Dendritic cell treated with granulocyte-macrophage colony-stimulating factor and Interleukin-4, amounts not matched to agents 40 ng/mL and 50 ng/mL, for 4 days (primary cell): ENCODE data around the gene FRY.
A peak's percentile ranks its signal among the peaks of the same experiment; 100 is the strongest.

ENCODE experiments used
- H3K27ac Mint-ChIP-seq: one replicate; pipeline ENCODE4 v1.8.0; 2022; ENCODE audit warnings: mild to moderate bottlenecking, mixed read lengths
- H3K27me3 Mint-ChIP-seq: one replicate; pipeline ENCODE4 v1.8.0; 2022; ENCODE audit warnings: mild to moderate bottlenecking, mixed read lengths
- H3K36me3 Mint-ChIP-seq: one replicate; pipeline ENCODE4 v1.8.0; 2022; ENCODE audit warnings: low read depth, mixed read lengths
- H3K4me1 Mint-ChIP-seq: one replicate; pipeline ENCODE4 v1.8.0; 2022; ENCODE audit warnings: low read depth, mixed read lengths
- H3K4me3 Mint-ChIP-seq: one replicate; pipeline ENCODE4 v1.8.0; 2022; ENCODE audit warnings: mild to moderate bottlenecking, moderate library complexity, mixed read lengths
- H3K9me3 Mint-ChIP-seq: one replicate; pipeline ENCODE4 v1.8.0; 2022; ENCODE audit warnings: mixed read lengths
- intact Hi-C: fragments of 100-400 bp; cut with micrococcal nuclease; formaldehyde crosslinking; loops from one replicate; pipeline ENCODE4 v1.15.0; 2022

Gene FRY

GRCh38 chr13:32023698-32024097 lies 7.9 kb upstream of the FRY start:
- Mint-ChIP-seq H3K4me1 (peaks cover 5% of the 10 kb centered on the region), H3K4me3 (no peak overlapping the region), H3K27ac (no peak overlapping the region), H3K9me3 (no peaks in the 10 kb centered on the region), H3K27me3 (no peaks in the 10 kb centered on the region), H3K36me3 (no peaks in the 10 kb centered on the region)
- intact Hi-C loops: no loop called here

GRCh38 chr13:32024750-32025149 lies 6.8 kb upstream of the FRY start:
- Mint-ChIP-seq H3K4me1 (peaks cover 5% of the 10 kb centered on the region), H3K4me3 (no peak overlapping the region), H3K9me3 (no peaks in the 10 kb centered on the region), H3K36me3 (no peaks in the 10 kb centered on the region), H3K27ac (no peak overlapping the region), H3K27me3 (no peaks in the 10 kb centered on the region)
- intact Hi-C loops: no loop called here

GRCh38 chr13:32025730-32026129 lies 5.8 kb upstream of the FRY start:
- Mint-ChIP-seq H3K27me3 (no peaks in the 10 kb centered on the region), H3K4me1 (peaks cover 8% of the 10 kb centered on the region), H3K9me3 (no peaks in the 10 kb centered on the region)

GRCh38 chr13:32026623-32027022 lies 5.0 kb upstream of the FRY start:
- intact Hi-C loops: no loop called here
- no peaks in the 10 kb centered on the region for H3K27me3 Mint-ChIP-seq
- peaks cover 6% of the 10 kb centered on the region for H3K36me3 Mint-ChIP-seq
- H3K27ac Mint-ChIP-seq: no peak overlapping the region
- no peak overlapping the region for H3K4me3 Mint-ChIP-seq
- H3K4me1 Mint-ChIP-seq: peaks cover 14% of the 10 kb centered on the region
- H3K9me3 Mint-ChIP-seq: no peaks in the 10 kb centered on the region

More at GRCh38 chr13:32025730-32026129, 5.8 kb upstream of the FRY start:
- no peak overlapping the region for H3K4me3 Mint-ChIP-seq
- H3K36me3 Mint-ChIP-seq: no peaks in the 10 kb centered on the region
- no peak overlapping the region for H3K27ac Mint-ChIP-seq
- intact Hi-C loops: no loop called here

- peaks cover 20% of the 10 kb centered on the region for H3K4me1 Mint-ChIP-seq
- no peak overlapping the region for H3K4me3 Mint-ChIP-seq
- H3K9me3 Mint-ChIP-seq: no peaks in the 10 kb centered on the region
- intact Hi-C loops: no loop called here
- no peaks in the 10 kb centered on the region for H3K27me3 Mint-ChIP-seq
- H3K36me3 Mint-ChIP-seq: peaks cover 6% of the 10 kb centered on the region
- H3K27ac Mint-ChIP-seq: no peak overlapping the region
These were observed 2.9 kb upstream of the FRY start for GRCh38 chr13:32028711-32029110.

GRCh38 chr13:32029684-32030083 lies 1.9 kb upstream of the FRY start:
- H3K27ac Mint-ChIP-seq: no peak overlapping the region

GRCh38 chr13:32031815-32032370 lies 319 bp downstream of the FRY start:
- Mint-ChIP-seq H3K4me1 (peaks cover 47% of the 10 kb centered on the region), H3K9me3 (no peaks in the 10 kb centered on the region), H3K36me3 (peaks cover 6% of the 10 kb centered on the region), H3K4me3 (peak overlapping the region; percentile 96), H3K27ac (peak overlapping the region; percentile 91), H3K27me3 (no peaks in the 10 kb centered on the region)
- intact Hi-C loops: loop anchor here (10.0 kb wide), 1 partner anchor 283 kb away; the partner anchor contains the start of genes BRCA2 and ZAR1L

More at GRCh38 chr13:32029684-32030083, 1.9 kb upstream of the FRY start:
- H3K9me3 Mint-ChIP-seq: no peaks in the 10 kb centered on the region
- H3K4me3 Mint-ChIP-seq: no peak overlapping the region
- peaks cover 6% of the 10 kb centered on the region for H3K36me3 Mint-ChIP-seq
- peaks cover 30% of the 10 kb centered on the region for H3K4me1 Mint-ChIP-seq
- H3K27me3 Mint-ChIP-seq: no peaks in the 10 kb centered on the region
- intact Hi-C loops: loop anchor here (10.0 kb wide), 1 partner anchor 285 kb away; the partner anchor contains the start of genes BRCA2 and ZAR1L

GRCh38 chr13:32032759-32033158 lies 1.2 kb downstream of the FRY start:
- no peak overlapping the region for H3K4me3 Mint-ChIP-seq
- peaks cover 6% of the 10 kb centered on the region for H3K36me3 Mint-ChIP-seq
- intact Hi-C loops: loop anchor here (10.0 kb wide), 1 partner anchor 282 kb away; the partner anchor contains the start of genes BRCA2 and ZAR1L

GRCh38 chr13:32033744-32034143 lies 2.2 kb downstream of the FRY start:
- H3K4me3 Mint-ChIP-seq: no peak overlapping the region
- peaks cover 6% of the 10 kb centered on the region for H3K36me3 Mint-ChIP-seq
- H3K27ac Mint-ChIP-seq: no peak overlapping the region
- no peaks in the 10 kb centered on the region for H3K27me3 Mint-ChIP-seq
- intact Hi-C loops: loop anchor here (10.0 kb wide), 1 partner anchor 281 kb away; the partner anchor contains the start of genes BRCA2 and ZAR1L
- H3K9me3 Mint-ChIP-seq: no peaks in the 10 kb centered on the region
- peaks cover 53% of the 10 kb centered on the region for H3K4me1 Mint-ChIP-seq

More at GRCh38 chr13:32032759-32033158, 1.2 kb downstream of the FRY start:
- Mint-ChIP-seq H3K27me3 (no peaks in the 10 kb centered on the region), H3K4me1 (peaks cover 53% of the 10 kb centered on the region), H3K9me3 (no peaks in the 10 kb centered on the region), H3K27ac (no peak overlapping the region)

GRCh38 chr13:32035716-32036115 lies 4.1 kb downstream of the FRY start:
- intact Hi-C loops: loop anchor here (10.0 kb wide), 1 partner anchor 279 kb away; the partner anchor contains the start of genes BRCA2 and ZAR1L
- no peak overlapping the region for H3K4me3 Mint-ChIP-seq
- H3K36me3 Mint-ChIP-seq: peaks cover 6% of the 10 kb centered on the region
- peak overlapping the region; percentile 79 for H3K27ac Mint-ChIP-seq
- no peaks in the 10 kb centered on the region for H3K9me3 Mint-ChIP-seq
- H3K4me1 Mint-ChIP-seq: peaks cover 50% of the 10 kb centered on the region
- H3K27me3 Mint-ChIP-seq: no peaks in the 10 kb centered on the region

GRCh38 chr13:32036126-32036695 lies 4.6 kb downstream of the FRY start:
- Mint-ChIP-seq H3K9me3 (no peaks in the 10 kb centered on the region), H3K36me3 (peaks cover 2% of the 10 kb centered on the region), H3K27me3 (no peaks in the 10 kb centered on the region), H3K27ac (peak overlapping the region; percentile 79), H3K4me1 (peaks cover 48% of the 10 kb centered on the region), H3K4me3 (peak overlapping the region; percentile 50)
- intact Hi-C loops: loop anchor here (10.0 kb wide), 1 partner anchor 279 kb away; the partner anchor contains the start of genes BRCA2 and ZAR1L

GRCh38 chr13:32036757-32037156 lies 5.2 kb downstream of the FRY start:
- Mint-ChIP-seq H3K4me3 (peak overlapping the region; percentile 50), H3K36me3 (no peaks in the 10 kb centered on the region), H3K9me3 (no peaks in the 10 kb centered on the region), H3K27me3 (no peaks in the 10 kb centered on the region), H3K4me1 (peaks cover 43% of the 10 kb centered on the region), H3K27ac (peak overlapping the region; percentile 79)
- intact Hi-C loops: loop anchor here (10.0 kb wide), 1 partner anchor 278 kb away; the partner anchor contains the start of genes BRCA2 and ZAR1L

GRCh38 chr13:32037471-32037870 lies 5.9 kb downstream of the FRY start:
- Mint-ChIP-seq H3K4me3 (no peak overlapping the region), H3K4me1 (peaks cover 46% of the 10 kb centered on the region), H3K27me3 (no peaks in the 10 kb centered on the region), H3K27ac (no peak overlapping the region), H3K9me3 (peaks cover under 1% of the 10 kb centered on the region), H3K36me3 (no peaks in the 10 kb centered on the region)
- intact Hi-C loops: loop anchor here (10.0 kb wide), 1 partner anchor 277 kb away; the partner anchor contains the start of genes BRCA2 and ZAR1L

- no peaks in the 10 kb centered on the region for H3K27me3 Mint-ChIP-seq
- peaks cover 50% of the 10 kb centered on the region for H3K4me1 Mint-ChIP-seq
- H3K9me3 Mint-ChIP-seq: peaks cover 6% of the 10 kb centered on the region
- peaks cover 6% of the 10 kb centered on the region for H3K36me3 Mint-ChIP-seq
- intact Hi-C loops: loop anchor here (10.0 kb wide), 1 partner anchor 276 kb away; the partner anchor contains the start of genes BRCA2 and ZAR1L
- no peak overlapping the region for H3K4me3 Mint-ChIP-seq
- H3K27ac Mint-ChIP-seq: no peak overlapping the region
These were observed 6.8 kb downstream of the FRY start for GRCh38 chr13:32038343-32038742.
